ENCODE results near the gene LYSMD1. TPM values are rescaled to one million over a fixed set of nuclear protein-coding genes. Genes with fewer than 3 reads are reported as not detected.

Gene LYSMD1
- total RNA-seq, 4 donors from 2014 or later = 9.2 to 16.1 (median 11.8) TPM

DNA sequence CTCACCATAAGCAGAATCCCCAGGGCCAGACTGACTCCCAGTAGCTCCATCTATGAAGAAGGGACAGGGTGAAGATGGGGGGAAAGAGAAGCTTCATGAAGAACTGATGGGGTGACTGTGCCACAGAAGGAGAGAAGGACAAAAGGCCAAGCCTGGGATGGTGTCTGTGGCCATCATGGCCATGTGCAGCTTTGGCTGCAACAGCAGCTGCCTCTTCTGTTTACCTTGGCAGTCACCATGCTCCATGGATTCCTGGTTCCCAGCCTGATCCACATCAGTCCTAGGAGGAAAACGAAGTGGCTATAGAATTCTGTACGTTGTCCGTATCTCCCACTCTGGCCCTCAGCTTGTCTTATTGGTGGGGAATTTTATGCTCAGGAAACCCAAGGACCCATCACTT is 31.3 kb downstream of the LYSMD1 start:
- intact Hi-C loops (cut with DNase I; ENCODE audit: low total_unique reads) = no loop called here

DNA sequence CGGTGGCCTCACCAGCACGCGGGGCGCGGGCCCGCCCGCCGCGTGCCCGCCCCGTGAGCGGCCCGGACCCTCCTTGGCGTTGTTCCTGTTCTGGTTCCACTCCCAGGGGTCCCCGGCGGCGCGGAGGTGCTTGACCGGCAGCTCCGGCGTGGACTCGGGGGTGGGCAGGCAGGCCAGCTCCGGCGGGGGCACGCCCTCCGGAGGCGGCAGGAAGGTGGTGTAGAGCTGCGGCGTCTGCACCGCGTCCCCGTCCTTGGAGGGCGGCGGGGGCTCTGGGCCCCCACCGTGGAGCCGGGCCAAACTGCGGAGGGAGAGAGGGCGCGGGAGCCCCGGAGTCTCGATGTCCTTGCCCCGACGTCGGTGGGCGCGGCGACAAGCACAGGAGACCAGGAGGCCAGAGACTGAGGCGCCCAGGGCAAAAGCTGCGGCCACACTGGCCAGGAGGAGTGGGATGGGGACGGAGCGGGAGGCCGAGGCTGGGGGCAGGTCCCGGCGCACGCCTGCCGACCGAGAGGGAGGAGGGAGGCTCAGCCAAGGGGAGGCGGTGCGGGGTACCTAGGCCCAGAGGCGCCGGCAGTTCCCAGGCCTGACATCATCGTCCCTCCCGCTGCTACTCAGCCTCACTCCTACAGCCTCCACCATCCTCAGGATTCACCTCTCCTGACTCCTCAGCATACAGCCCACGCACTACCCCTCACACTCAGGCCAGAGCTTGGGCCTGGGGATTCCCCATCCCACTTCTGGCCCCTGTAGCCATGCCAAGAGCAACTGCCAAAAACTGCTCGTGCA is 32.5 kb downstream of the LYSMD1 start:
- WGBS, 2 donors = 79 to 88% methylated on average over 48 to 49 of the region's 65 CpGs
- no peak for DNase-seq (ENCODE audit: low spot score in 2 of 2)
- H3K4me3 ChIP-seq (ENCODE audit: low read depth, poor library complexity, severe bottlenecking) = no peak overlapping the region
- TF ChIP-seq, protein P1, sequence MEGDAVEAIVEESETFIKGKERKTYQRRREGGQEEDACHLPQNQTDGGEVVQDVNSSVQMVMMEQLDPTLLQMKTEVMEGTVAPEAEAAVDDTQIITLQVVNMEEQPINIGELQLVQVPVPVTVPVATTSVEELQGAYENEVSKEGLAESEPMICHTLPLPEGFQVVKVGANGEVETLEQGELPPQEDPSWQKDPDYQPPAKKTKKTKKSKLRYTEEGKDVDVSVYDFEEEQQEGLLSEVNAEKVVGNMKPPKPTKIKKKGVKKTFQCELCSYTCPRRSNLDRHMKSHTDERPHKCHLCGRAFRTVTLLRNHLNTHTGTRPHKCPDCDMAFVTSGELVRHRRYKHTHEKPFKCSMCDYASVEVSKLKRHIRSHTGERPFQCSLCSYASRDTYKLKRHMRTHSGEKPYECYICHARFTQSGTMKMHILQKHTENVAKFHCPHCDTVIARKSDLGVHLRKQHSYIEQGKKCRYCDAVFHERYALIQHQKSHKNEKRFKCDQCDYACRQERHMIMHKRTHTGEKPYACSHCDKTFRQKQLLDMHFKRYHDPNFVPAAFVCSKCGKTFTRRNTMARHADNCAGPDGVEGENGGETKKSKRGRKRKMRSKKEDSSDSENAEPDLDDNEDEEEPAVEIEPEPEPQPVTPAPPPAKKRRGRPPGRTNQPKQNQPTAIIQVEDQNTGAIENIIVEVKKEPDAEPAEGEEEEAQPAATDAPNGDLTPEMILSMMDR (IDR thresholded peaks at IDR 0.05) = no peak
- TF ChIP-seq POLR2A (IDR thresholded peaks at IDR 0.05) = no peak
- intact Hi-C loops (cut with DNase I; ENCODE audit: low total_unique reads) = no loop called here

More for the DNA sequence above, 31.3 kb downstream of the LYSMD1 start:
- TF ChIP-seq, protein P1 (IDR thresholded peaks at IDR 0.05) = no peak
- TF ChIP-seq POLR2A (IDR thresholded peaks at IDR 0.05) = no peak
- no peak for DNase-seq (ENCODE audit: low spot score in 2 of 2)
- 78 to 88% methylated on average over 3 of the region's 3 CpGs for WGBS, 2 donors
- H3K4me3 ChIP-seq (ENCODE audit: low read depth, poor library complexity, severe bottlenecking) = no peak overlapping the region

DNA sequence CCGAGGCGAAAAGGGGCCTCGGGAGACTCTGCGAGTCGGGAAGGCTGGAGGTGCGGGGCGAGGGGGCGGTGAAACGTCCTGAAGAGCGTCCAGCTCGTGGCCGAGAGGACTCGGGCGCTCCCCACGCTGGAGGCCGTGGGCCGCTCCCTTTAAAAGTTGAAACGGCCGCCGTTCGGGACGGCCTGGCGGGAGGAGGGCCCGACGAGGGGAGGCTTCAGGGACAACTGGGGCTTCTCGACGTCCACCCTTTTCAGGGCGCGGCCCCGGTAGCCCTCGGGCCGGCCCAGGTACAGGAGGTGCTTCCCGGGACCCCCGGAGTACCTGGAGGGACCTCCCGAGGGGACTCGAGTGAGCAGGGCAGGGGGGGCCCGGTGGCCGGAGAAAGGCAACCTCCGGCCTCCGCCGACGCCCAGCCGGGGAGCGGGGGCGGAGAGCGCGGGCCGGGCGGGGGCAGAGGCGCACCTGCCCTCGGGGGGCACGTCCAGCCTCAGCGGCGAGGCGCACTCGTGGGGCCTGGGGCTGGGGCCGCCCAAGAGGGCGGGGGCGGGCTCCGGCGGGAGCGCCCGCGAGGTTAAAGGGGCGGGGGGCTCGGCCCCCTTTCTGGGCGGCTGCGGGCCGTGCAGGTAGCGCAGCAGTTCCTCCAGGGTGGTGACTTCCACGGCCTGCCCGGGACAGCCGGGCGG is 33.2 kb downstream of the LYSMD1 start:
- intact Hi-C loops (cut with DNase I; ENCODE audit: low total_unique reads) = no loop called here
- no peak overlapping the region for H3K4me3 ChIP-seq (ENCODE audit: low read depth, poor library complexity, severe bottlenecking)
- DNase-seq (ENCODE audit: low spot score in 2 of 2) = no peak
- 53 to 67% methylated on average over 29 to 33 of the region's 74 CpGs for WGBS, 2 donors
- TF ChIP-seq POLR2A (IDR thresholded peaks at IDR 0.05) = no peak
- TF ChIP-seq, protein P1 (IDR thresholded peaks at IDR 0.05) = no peak

DNA sequence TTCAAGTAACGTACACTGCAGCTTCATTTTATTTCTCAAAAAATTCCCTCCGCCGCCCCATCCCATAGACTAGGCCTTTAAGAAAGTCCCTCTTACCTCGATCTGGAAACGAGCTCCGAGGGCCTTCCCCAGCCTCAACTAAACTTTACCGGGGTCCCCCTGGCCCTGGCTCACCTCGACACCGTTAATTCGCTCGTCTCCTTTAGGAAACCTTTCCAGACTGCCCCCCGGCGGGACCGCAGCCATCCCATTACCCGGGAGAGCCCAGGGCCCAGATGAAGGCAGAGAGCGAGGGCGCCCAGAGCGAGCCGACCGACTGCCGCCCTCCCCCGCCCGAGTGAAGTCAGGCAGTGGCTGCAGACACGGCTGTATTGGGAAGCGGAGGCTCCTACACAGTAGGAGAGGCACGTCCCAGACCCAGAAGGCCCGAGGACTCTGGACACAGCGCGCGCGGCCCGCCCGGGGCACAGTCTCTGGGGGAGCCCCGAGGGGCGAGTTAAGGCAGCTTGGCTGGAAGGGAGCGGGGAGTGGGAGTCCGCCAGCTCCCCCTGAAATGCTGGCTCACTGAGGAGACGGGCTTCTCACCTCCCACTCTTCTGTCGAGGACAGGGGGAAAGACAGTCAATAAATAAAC is 33.9 kb downstream of the LYSMD1 start:
- 15 to 26% methylated on average over 39 of the region's 39 CpGs for WGBS, 2 donors
- no peak overlapping the region for H3K4me3 ChIP-seq (ENCODE audit: low read depth, poor library complexity, severe bottlenecking)
- TF ChIP-seq, protein P1 (IDR thresholded peaks at IDR 0.05) = no peak
- no peak for TF ChIP-seq POLR2A (IDR thresholded peaks at IDR 0.05)
- intact Hi-C loops (cut with DNase I; ENCODE audit: low total_unique reads) = no loop called here
- DNase-seq (ENCODE audit: low spot score in 2 of 2) = no peak

DNA sequence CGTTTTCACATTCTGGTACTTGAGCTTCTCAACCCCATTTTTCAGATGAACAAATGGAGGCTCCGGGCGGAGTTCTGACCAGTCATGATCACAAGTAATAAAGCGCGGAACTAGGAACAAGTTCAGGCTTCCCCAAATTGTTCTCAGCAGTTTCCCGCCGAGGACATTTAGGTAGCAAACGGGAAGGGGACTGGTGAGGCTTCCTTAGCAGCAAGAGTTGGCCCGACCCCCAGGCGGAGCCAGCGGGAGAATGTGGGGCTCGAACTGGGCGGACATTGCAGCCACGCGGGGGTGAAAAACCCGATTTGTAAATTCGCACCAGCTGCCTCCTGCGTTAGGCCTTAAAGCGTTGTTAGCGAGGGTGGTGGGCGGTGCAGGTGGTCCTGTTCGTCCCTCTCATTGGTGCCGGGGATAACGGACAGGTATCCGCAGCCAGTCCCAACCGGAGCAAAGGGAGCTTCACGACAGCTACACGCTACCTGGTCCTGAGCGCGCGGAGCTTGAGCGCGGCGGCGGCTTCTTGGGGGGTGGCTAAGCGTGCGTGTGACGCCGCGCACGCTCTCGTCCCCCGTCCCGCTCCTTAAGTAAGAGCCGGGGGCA is 34.6 kb downstream of the LYSMD1 start:
- WGBS, 2 donors = 7% methylated on average over 28 to 40 of the region's 45 CpGs
- intact Hi-C loops (cut with DNase I; ENCODE audit: low total_unique reads) = no loop called here
- no peak for TF ChIP-seq POLR2A (IDR thresholded peaks at IDR 0.05)
- TF ChIP-seq, protein P1 (IDR thresholded peaks at IDR 0.05) = no peak
- DNase-seq (ENCODE audit: low spot score in 2 of 2) = peak; percentile 84 to 96
- H3K4me3 ChIP-seq (ENCODE audit: low read depth, poor library complexity, severe bottlenecking) = no peak overlapping the region
